ENCODE results near the gene IL17A.
"Not testable (repeated sequence)": the region's sequence is repeated elsewhere in the genome, so short reads cannot be mapped to it uniquely, and the experiment has no call there.

Gene IL17A

DNA sequence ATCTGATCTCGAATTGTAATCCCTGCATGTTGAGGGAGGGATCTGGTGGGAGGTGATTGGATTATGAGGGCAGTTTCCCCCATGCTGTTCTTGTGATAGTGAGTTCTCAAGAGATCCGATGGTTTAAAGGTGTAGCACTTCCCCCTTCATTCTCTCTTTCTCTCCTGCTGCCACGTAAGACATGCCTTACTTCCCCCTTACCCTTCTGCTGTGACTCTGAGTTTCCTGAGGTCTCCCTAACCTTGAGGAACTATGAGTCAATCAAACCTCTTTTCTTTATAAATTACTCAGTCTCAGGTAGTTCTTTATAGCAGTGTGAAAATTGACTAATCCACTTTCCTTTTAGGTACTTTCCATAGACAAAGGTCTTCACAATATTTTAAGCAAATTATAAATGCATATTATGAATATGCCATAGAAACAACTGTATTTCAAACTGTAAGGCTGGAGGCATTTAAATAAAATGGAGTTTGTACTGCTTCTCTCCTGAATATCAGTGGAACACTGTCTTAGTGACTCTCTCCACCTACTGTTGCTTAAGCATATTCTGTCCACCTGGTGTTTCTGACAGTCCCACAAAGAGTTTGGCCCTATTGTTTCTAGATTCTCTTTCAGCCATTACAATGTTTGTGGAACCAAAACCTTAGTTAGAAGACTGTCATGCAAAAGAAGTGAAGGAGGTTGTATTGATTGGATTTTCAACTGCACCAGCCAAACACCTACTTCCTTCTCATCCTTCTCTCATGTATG is 24.3 kb upstream of the IL17A start:
- Histone ChIP-seq H4K20me1 (no peaks in the 10 kb centered on the region), H3K9me3 (replicated peaks in 1 of 11) (peaks cover 12 to 22% (median 19%) of the 10 kb centered on the region in 11 experiments), H3K27me3 (no peaks in the 10 kb centered on the region), H3K4me3 (no peak overlapping the region), H3K4me1 (peaks cover 0 to 9% (median 3%) of the 10 kb centered on the region in 10 experiments; a peak in 6 of 20 replicates), H3K9ac (no peak overlapping the region), H3K27ac (no peak overlapping the region), H3K4me2 (no peak overlapping the region), H3K36me3 (no peaks in the 10 kb centered on the region)
- TF ChIP-seq Cebpa-rat (IDR thresholded peaks at IDR 0.05) = no peak

DNA sequence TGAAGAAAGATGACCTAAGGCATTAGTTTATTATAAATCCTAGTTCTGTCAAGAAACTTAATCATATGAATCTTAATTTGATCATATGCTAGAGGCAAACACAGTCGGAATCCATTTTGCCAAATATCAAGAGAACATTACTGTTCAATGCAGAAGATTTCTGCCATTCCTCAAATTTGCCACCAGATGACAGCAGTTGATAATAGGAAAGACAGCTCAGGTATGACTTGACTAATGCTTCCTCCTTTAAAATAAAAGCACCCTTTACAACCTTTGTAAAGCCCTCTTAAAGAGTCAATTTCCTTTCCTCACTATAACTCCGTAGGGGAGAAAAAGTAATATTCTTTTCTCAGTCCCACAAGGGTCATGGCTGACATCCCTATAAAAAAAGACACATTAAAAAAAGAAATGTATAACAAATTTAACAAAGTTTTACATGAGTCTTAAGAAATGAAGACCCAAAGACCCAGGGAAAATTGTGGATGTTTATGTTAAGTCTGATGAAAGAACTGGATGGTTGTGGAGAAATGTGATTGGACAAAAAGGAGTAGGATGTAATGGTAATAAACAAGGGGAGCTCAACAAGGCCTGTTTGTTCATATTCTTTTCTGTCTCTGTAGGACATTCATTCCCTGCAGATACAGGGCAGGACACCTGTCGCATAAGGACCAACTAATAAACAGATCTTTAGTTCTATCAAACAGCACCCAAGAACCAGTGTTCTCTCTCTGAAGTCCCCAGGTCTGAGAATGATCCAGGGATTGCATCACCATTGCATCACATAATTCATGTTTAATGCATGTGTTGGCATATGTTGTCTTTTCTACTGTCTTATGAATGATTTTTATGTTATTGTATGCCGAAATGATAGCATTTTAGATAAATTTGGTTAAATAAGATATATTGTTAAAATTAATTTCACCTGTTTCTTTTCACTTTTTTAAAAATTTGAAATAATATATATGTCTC is 23.0 kb upstream of the IL17A start:
- H3K36me3 ChIP-seq = no peaks in the 10 kb centered on the region
- no peak overlapping the region for H3K27ac ChIP-seq
- H3K9me3 ChIP-seq (replicated peaks in 1 of 11) = peaks cover 14 to 26% (median 19%) of the 10 kb centered on the region in 11 experiments
- H3K4me2 ChIP-seq = no peak overlapping the region
- H3K4me1 ChIP-seq = no peaks in the 10 kb centered on the region
- no peaks in the 10 kb centered on the region for H3K27me3 ChIP-seq
- no peak overlapping the region for H3K9ac ChIP-seq
- no peak for TF ChIP-seq Cebpa-rat (IDR thresholded peaks at IDR 0.05)
- H3K4me3 ChIP-seq = no peak overlapping the region
- H4K20me1 ChIP-seq = no peaks in the 10 kb centered on the region

GRCh38 chr6:52164319-52165094 is 21.7 kb upstream of the IL17A start:
- H3K36me3 ChIP-seq = no peaks in the 10 kb centered on the region
- H3K27me3 ChIP-seq = no peaks in the 10 kb centered on the region
- H4K20me1 ChIP-seq = no peaks in the 10 kb centered on the region
- H3K27ac ChIP-seq = no peak overlapping the region
- H3K4me1 ChIP-seq = no peaks in the 10 kb centered on the region
- H3K4me3 ChIP-seq = no peak overlapping the region
- peaks cover 23 to 35% (median 30%) of the 10 kb centered on the region in 11 experiments for H3K9me3 ChIP-seq (replicated peaks in 1 of 11)
- no peak overlapping the region for H3K9ac ChIP-seq
- no peak for TF ChIP-seq Cebpa-rat (IDR thresholded peaks at IDR 0.05)
- no peak overlapping the region for H3K4me2 ChIP-seq

DNA sequence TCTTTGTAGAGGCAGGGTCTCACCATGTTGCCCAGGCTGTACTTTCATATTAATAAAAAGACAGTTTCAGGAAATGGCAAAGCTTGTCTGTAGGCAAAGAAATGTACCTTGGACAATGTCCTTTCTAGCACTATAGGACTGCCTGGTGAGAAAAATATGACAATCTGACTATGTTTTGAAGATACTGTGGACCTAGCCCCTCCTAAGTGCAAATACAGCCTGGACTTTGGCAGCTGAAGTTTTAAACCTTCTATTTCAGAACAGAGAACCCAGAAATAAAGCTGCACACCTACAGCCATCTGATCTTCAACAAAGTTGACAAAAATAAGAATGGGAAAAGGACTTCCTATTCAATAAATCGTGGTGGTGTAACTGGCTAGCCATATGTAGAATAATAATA is 18.9 kb upstream of the IL17A start:
- no peak overlapping the region for H3K4me3 ChIP-seq
- H4K20me1 ChIP-seq = no peaks in the 10 kb centered on the region
- H3K9me3 ChIP-seq (replicated peaks in 1 of 11) = peaks cover 10 to 25% (median 15%) of the 10 kb centered on the region in 11 experiments; a peak in 19 of 22 replicates
- TF ChIP-seq Cebpa-rat (IDR thresholded peaks at IDR 0.05) = no peak
- H3K27ac ChIP-seq = no peak overlapping the region
- H3K4me1 ChIP-seq = no peaks in the 10 kb centered on the region
- no peaks in the 10 kb centered on the region for H3K36me3 ChIP-seq
- no peak overlapping the region for H3K9ac ChIP-seq
- H3K27me3 ChIP-seq = no peaks in the 10 kb centered on the region
- no peak overlapping the region for H3K4me2 ChIP-seq

DNA sequence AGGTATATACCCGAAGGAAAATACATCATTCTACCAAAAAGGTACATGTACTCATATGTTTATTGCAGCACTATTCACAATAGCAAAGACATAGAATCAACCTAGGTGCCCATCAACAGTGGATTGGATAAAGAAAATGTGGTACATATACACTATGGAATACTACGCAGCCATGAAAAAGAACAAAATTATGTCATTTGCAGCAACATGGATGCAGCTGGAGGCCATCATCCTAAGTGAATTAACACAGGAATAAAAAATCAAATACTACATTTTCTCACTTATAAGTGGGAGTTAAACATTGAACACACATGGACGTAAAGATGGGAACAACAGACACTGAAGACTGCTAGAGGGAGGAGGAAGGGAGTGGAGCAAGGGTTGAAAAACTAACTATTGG is 17.8 kb upstream of the IL17A start:
- H3K4me1 ChIP-seq, H4K20me1 ChIP-seq, H3K9ac ChIP-seq, H3K27ac ChIP-seq, H3K4me2 ChIP-seq, H3K27me3 ChIP-seq, H3K36me3 ChIP-seq, H3K4me3 ChIP-seq: not testable (repeated sequence)
- peaks cover 10 to 25% (median 15%) of the 10 kb centered on the region in 11 experiments; a peak in 19 of 22 replicates for H3K9me3 ChIP-seq (replicated peaks in 1 of 11)

DNA sequence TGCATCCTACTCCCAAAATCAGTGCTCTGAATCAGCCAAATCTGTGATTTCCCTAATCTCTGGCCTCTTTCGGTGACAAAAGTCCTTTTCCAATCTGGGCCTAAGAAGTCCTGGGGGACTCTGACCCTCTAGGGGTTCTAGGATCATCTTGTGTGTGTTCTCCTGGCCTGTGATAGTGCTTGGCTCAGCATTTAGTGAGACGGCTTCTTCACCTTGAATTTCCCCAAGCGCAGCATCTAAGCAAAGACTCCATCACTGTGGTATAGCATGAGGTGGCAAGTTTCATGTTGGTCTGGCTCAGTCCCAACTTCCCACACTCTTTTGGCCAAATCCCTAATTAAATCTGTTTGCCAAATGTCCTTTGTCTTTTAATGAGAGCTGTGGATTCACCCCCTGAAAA is 12.1 kb upstream of the IL17A start:
- no peak overlapping the region for H3K27ac ChIP-seq
- no peaks in the 10 kb centered on the region for H4K20me1 ChIP-seq
- H3K4me3 ChIP-seq = no peak overlapping the region
- H3K27me3 ChIP-seq = no peaks in the 10 kb centered on the region
- H3K9ac ChIP-seq = no peak overlapping the region
- H3K9me3 ChIP-seq (replicated peaks in 1 of 11) = peaks cover under 1 to 11% (median 2%) of the 10 kb centered on the region in 11 experiments; a peak in 9 of 22 replicates
- no peak for TF ChIP-seq Cebpa-rat (IDR thresholded peaks at IDR 0.05)
- no peak overlapping the region for H3K4me2 ChIP-seq
- H3K4me1 ChIP-seq = no peaks in the 10 kb centered on the region
- no peaks in the 10 kb centered on the region for H3K36me3 ChIP-seq

GRCh38 chr6:52176550-52176949 is 9.6 kb upstream of the IL17A start:
- no peak for TF ChIP-seq Cebpa-rat (IDR thresholded peaks at IDR 0.05)
- Histone ChIP-seq H3K4me3 (no peak overlapping the region), H3K4me2 (no peak overlapping the region), H3K9me3 (replicated peaks in 1 of 11) (no peaks in the 10 kb centered on the region), H3K36me3 (no peaks in the 10 kb centered on the region), H4K20me1 (no peaks in the 10 kb centered on the region), H3K27me3 (no peaks in the 10 kb centered on the region), H3K4me1 (peaks cover 4 to 21% (median 16%) of the 10 kb centered on the region in 10 experiments; a peak in 15 of 20 replicates), H3K9ac (no peak overlapping the region), H3K27ac (no peak overlapping the region)

DNA sequence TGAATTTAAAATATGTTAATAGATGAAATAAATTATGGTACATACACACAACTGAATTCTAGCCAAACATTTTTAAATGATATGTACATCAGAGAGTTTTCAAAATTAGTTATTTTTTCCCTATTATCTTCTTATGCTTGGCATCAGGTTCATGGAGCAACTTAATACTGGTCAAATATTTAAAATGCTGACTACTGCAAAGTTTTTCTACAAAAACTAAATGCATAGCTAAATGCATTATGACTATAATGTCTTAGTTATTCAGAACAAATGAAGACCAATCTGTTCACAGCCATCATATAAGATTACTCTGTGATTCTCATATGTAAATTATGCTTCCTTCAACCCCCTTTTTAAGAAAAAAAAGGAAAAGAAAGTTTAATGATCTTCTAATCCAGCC is 8.2 kb upstream of the IL17A start:
- Histone ChIP-seq H3K4me2 (no peak overlapping the region), H3K9me3 (replicated peaks in 1 of 11) (no peaks in the 10 kb centered on the region), H3K27me3 (no peaks in the 10 kb centered on the region)

More for the DNA sequence above, 8.2 kb upstream of the IL17A start:
- H3K36me3 ChIP-seq = no peaks in the 10 kb centered on the region
- no peak overlapping the region for H3K27ac ChIP-seq
- TF ChIP-seq Cebpa-rat (IDR thresholded peaks at IDR 0.05) = no peak
- no peak overlapping the region for H3K9ac ChIP-seq
- peaks cover 4 to 24% (median 17%) of the 10 kb centered on the region in 10 experiments; a peak in 15 of 20 replicates for H3K4me1 ChIP-seq
- no peaks in the 10 kb centered on the region for H4K20me1 ChIP-seq
- no peak overlapping the region for H3K4me3 ChIP-seq

Measured in BLaER1 treated with 17β-estradiol and CSF1 and Interleukin-3, amounts not matched to agents 10 nM and 100 nM (cell line).